ENCODE measurements around the gene LCORL. TPM values are rescaled to one million over a fixed set of nuclear protein-coding genes. Genes with fewer than 3 reads are reported as not detected.

Gene LCORL
- total and polyA plus RNA-seq, 9 of the 15 experiments (the other 6 are each of a cell fraction or from before 2014, with no cell fraction given): 3.1 to 24.5 (median 11.1) TPM

DNA sequence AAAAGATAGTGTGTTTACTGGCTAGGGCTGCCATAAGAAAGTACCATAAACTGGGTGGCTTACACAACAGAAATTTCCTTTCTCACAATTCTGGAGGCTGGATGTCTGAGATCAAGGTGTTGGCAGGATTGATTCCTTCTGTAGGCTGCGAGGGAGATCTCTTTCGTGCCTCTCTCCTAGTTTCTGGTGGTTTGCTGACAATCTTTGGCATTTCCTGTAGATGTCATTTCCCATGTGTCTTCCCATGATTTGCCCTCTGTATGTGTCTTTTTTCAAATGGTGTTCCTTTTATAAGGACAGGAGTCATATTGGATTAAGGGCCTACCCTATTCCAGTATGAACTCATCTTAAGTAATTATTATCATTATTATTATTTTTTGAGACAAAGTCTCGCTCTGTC is 27.9 kb upstream of the LCORL start (continued):
- TF ChIP-seq, protein P1, sequence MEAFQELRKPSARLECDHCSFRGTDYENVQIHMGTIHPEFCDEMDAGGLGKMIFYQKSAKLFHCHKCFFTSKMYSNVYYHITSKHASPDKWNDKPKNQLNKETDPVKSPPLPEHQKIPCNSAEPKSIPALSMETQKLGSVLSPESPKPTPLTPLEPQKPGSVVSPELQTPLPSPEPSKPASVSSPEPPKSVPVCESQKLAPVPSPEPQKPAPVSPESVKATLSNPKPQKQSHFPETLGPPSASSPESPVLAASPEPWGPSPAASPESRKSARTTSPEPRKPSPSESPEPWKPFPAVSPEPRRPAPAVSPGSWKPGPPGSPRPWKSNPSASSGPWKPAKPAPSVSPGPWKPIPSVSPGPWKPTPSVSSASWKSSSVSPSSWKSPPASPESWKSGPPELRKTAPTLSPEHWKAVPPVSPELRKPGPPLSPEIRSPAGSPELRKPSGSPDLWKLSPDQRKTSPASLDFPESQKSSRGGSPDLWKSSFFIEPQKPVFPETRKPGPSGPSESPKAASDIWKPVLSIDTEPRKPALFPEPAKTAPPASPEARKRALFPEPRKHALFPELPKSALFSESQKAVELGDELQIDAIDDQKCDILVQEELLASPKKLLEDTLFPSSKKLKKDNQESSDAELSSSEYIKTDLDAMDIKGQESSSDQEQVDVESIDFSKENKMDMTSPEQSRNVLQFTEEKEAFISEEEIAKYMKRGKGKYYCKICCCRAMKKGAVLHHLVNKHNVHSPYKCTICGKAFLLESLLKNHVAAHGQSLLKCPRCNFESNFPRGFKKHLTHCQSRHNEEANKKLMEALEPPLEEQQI (IDR thresholded peaks at IDR 0.05): no peak
- no peak for TF ChIP-seq ETV5 (CRISPR knock-in tag; IDR thresholded peaks at IDR 0.05; ENCODE audit: low read depth)
- TF ChIP-seq ZNF282 (CRISPR knock-in tag; IDR thresholded peaks at IDR 0.05): no peak
- no peak for TF ChIP-seq LCOR (CRISPR knock-in tag; IDR thresholded peaks at IDR 0.05)
- TF ChIP-seq MTA3 (IDR thresholded peaks at IDR 0.05; ENCODE audit: borderline replicate concordance): no peak
- TF ChIP-seq TCF3 (CRISPR knock-in tag; IDR thresholded peaks at IDR 0.05): no peak
- TF ChIP-seq CTCFL (IDR thresholded peaks at IDR 0.05; ENCODE audit: borderline replicate concordance, insufficient read depth, low read depth, low read length, poor library complexity, severe bottlenecking): no peak
- TF ChIP-seq, protein P2, sequence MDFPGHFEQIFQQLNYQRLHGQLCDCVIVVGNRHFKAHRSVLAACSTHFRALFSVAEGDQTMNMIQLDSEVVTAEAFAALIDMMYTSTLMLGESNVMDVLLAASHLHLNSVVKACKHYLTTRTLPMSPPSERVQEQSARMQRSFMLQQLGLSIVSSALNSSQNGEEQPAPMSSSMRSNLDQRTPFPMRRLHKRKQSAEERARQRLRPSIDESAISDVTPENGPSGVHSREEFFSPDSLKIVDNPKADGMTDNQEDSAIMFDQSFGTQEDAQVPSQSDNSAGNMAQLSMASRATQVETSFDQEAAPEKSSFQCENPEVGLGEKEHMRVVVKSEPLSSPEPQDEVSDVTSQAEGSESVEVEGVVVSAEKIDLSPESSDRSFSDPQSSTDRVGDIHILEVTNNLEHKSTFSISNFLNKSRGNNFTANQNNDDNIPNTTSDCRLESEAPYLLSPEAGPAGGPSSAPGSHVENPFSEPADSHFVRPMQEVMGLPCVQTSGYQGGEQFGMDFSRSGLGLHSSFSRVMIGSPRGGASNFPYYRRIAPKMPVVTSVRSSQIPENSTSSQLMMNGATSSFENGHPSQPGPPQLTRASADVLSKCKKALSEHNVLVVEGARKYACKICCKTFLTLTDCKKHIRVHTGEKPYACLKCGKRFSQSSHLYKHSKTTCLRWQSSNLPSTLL (IDR thresholded peaks at IDR 0.05): no peak
- TF ChIP-seq SMAD2 (IDR thresholded peaks at IDR 0.05; ENCODE audit: low read depth, low read length): no peak
- no peak for TF ChIP-seq ATF7 (IDR thresholded peaks at IDR 0.05)
- TF ChIP-seq RBBP5 (IDR thresholded peaks at IDR 0.05; ENCODE audit: borderline replicate concordance, insufficient read depth, low read length, poor library complexity, severe bottlenecking): no peak

All from K562 (cell line).